HCT116 (cell line): ENCODE measurements around the gene CRX.
"Not testable (repeated sequence)": the region's sequence is repeated elsewhere in the genome, so short reads cannot be mapped to it uniquely, and the experiment has no call there.

Experiments used
- CBX3 ChIP-seq: IDR thresholded peaks from 2 replicates; pipeline ENCODE4 v1.6.1; 2012; ENCODE audit warnings: low read depth
- CEBPB ChIP-seq: IDR thresholded peaks from 2 replicates; pipeline ENCODE4 v1.6.1; 2012; ENCODE audit warnings: low read depth
- ELF1 ChIP-seq: IDR thresholded peaks from 2 replicates; pipeline ENCODE4 v1.6.1; 2012; ENCODE audit warnings: low read depth, borderline replicate concordance
- EZH2 ChIP-seq: fragments of 200-600 bp; sonication (generic); IDR thresholded peaks from 2 replicates; pipeline ENCODE4 v1.6.1; 2017; ENCODE audit warnings: antibody characterized with exemption, mixed run types
- EZH2phosphoT487 ChIP-seq: fragments of 200-600 bp; IDR thresholded peaks from 2 replicates; pipeline ENCODE4 v1.6.1; 2018; ENCODE audit warnings: antibody characterized with exemption, borderline replicate concordance
- JUND ChIP-seq: IDR thresholded peaks from 2 replicates; pipeline ENCODE4 v1.6.1; 2012
- MAX ChIP-seq: IDR thresholded peaks from 2 replicates; pipeline ENCODE4 v1.6.1; 2012
- POLR2A ChIP-seq: IDR thresholded peaks from 2 replicates; pipeline ENCODE4 v1.7.0; 2011; ENCODE audit warnings: borderline replicate concordance; ENCODE audit not compliant: insufficient read depth, insufficient read length; ENCODE audit errors: extremely low read depth
- POLR2AphosphoS5 ChIP-seq: IDR thresholded peaks from 2 replicates; pipeline ENCODE4 v1.6.1; 2011; ENCODE audit warnings: mild to moderate bottlenecking, low read depth, low read length, moderate library complexity
- REST ChIP-seq: IDR thresholded peaks from 2 replicates; pipeline ENCODE4 v1.6.1; 2012; ENCODE audit warnings: low read depth
- SIN3A ChIP-seq: IDR thresholded peaks from 2 replicates; pipeline ENCODE4 v1.6.1; 2012; ENCODE audit warnings: low read depth
- TCF7L2 ChIP-seq: IDR thresholded peaks from 2 replicates; pipeline ENCODE4 v1.7.0; 2011; ENCODE audit warnings: borderline replicate concordance, inconsistent platforms; ENCODE audit not compliant: insufficient read depth, insufficient read length; ENCODE audit errors: extremely low read depth
- ZFX ChIP-seq: fragments of 450-650 bp; IDR thresholded peaks from 2 replicates; pipeline ENCODE4 v1.6.1; 2017
- TF ChIP-seq, protein P1 (sequence below), 3 experiments: fragments of 200-600 bp in 1 of 3; sonication (generic) in 1 of 3; IDR thresholded peaks in 2 of 3; conservative IDR thresholded peaks in 1 of 3; 2 replicates each; pipeline ENCODE4 v1.5.1; 2012 to 2017; ENCODE audit warnings: low read depth in 2 of 3, low read length in 2 of 3, antibody characterized with exemption in 1 of 3, borderline replicate concordance in 1 of 3, control low read depth in 1 of 3, mild to moderate bottlenecking in 1 of 3, mixed read lengths in 1 of 3, mixed run types in 1 of 3, moderate library complexity in 1 of 3; ENCODE audit not compliant: insufficient read depth in 1 of 3

DNA sequence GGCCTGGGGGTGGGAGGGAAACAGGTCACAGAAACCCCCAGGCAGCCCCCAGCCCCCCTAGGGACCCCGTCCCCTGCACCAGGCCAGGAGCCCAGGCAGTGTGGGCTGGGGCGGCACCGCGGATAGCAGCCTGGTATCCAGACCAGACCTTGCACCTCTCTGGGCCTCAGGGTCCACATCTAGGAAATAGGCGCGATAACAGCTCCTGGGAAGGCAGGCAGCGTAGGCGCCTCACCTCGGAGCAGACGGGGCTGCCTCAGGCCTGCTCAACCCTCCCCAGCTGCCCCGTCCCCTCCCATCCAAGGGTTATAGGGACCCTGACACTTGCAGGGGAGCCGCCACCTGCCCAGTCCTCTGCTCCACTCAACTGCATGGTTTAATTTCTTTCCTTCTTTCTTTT is 18.1 kb upstream of the CRX start:
- not testable (repeated sequence) for TF ChIP-seq POLR2A, EZH2phosphoT487, REST, TCF7L2, JUND, SIN3A, POLR2AphosphoS5, ZFX, CBX3, EZH2, ELF1, CEBPB, MAX
- TF ChIP-seq, protein P1, sequence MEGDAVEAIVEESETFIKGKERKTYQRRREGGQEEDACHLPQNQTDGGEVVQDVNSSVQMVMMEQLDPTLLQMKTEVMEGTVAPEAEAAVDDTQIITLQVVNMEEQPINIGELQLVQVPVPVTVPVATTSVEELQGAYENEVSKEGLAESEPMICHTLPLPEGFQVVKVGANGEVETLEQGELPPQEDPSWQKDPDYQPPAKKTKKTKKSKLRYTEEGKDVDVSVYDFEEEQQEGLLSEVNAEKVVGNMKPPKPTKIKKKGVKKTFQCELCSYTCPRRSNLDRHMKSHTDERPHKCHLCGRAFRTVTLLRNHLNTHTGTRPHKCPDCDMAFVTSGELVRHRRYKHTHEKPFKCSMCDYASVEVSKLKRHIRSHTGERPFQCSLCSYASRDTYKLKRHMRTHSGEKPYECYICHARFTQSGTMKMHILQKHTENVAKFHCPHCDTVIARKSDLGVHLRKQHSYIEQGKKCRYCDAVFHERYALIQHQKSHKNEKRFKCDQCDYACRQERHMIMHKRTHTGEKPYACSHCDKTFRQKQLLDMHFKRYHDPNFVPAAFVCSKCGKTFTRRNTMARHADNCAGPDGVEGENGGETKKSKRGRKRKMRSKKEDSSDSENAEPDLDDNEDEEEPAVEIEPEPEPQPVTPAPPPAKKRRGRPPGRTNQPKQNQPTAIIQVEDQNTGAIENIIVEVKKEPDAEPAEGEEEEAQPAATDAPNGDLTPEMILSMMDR (IDR thresholded peaks at IDR 0.05 in 2 of 3, conservative IDR thresholded peaks at IDR 0.05 in 1 of 3; ENCODE audit: borderline replicate concordance in 1 of 3, insufficient read depth in 1 of 3, low read depth in 2 of 3, low read length in 2 of 3): not testable (repeated sequence)
